GM18868 (cell line): ENCODE results near the gene TCF4.

Experiments used
- ATAC-seq: cut with Tn5 transposase; IDR thresholded peaks from one replicate; pipeline ENCODE4 v1.9.1; 2021; ENCODE audit warnings: mild to moderate bottlenecking, moderate library complexity; ENCODE audit not compliant: unreplicated experiment

TCF4 gene

DNA sequence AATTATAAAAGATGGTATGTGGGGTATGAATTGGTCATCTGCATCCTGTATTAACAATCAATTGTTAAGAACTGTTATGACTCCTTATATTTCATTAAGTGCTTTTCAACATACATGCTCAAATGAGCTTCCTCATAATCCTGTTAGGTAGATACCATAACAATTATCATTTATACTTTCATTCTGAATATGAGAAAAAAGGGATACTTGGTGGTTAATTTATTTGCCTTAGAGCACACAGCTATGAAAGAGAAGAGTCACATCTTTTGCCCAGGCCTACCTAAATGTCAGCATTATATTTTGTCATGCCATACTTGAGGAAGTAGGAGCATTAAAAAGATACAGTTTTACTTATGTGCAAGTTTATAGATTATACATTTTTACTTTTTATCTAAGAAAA, 169.6 kb downstream of the TCF4 start:
- no peak for ATAC-seq

DNA sequence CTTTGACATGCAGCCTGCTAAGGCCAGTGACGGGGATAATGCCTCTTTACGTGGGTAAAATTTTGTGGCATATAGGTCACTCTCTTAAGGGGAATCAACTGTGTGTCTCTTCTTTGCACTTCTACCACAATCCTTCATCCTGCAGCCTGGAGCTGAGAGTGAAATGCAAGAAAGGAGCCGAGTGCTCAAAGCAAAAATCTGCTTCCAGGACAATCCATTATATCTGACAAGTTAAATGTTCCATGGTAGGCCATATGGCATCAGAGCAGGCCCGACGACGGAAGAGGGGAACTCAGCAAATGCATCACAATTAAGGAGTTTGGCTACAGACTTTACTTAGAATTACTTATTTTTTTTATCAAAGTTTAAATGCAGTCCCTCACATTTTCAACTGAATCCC, 171.2 kb downstream of the TCF4 start:
- ATAC-seq, result no peak

DNA sequence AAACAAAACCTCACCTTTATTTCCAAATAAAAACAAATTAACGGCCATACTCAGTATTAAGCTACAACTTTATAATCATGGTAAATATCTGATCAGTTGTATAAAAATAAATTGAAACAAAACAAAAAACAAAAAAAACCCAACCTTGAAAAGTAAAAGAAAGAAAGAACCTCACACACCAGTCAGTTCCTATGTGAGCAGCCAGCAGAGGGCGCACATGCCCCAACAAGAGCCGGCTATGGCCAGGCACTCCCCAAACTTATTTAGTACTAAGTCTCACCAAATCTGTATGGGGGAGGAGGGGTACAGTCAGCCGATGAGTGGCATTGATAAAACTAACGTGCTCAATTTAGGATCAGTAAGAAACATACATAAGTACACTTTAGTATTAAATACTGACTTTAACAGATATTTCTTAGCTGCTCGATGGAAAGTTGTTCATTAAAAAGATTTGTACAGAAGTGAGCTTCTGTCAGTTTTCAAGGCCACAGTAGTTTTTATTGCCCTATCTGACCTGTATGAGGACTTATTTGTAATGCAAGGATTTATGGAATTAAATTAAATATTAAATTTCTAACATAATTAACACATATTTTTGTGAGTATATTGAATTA, 172.6 kb downstream of the TCF4 start:
- peak; percentile 91 for ATAC-seq

DNA sequence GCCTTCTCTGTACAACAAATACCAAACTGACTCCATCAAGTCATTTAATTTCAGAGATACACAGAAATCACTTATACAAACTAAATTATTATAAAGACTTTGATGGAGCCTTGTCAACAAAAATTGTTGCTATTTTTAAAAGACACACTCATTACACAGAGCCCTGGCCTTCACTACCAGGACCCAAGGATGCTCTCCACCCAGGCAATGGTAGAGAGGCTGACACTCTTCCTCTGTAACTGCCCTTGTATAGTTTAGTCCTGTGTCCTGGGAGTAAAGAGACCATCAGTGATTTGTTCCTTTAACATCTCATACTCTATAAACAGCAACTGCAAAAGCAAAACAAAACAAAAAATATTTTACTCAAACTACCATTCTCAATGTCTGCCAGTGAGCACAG, 173.5 kb downstream of the TCF4 start:
- no peak for ATAC-seq

DNA sequence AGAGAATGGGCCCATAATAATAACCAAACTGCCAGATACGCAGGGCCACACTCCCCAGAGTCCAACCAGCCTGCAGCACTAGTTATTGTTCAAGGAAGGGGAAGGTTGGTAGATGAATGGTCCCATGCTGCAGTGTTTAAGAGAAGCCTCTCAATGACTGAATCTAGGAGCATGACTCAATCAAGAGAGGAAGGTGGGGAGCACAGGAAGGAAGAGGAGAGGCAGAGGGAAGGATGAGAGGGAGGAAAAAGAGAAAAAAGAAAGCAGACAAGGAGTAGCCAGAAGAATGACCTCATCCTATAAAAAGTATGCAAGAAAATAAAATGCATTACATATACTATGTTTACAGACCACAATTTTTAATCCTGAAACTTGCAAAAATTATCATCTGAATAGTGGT, 174.5 kb downstream of the TCF4 start:
- no peak for ATAC-seq

DNA sequence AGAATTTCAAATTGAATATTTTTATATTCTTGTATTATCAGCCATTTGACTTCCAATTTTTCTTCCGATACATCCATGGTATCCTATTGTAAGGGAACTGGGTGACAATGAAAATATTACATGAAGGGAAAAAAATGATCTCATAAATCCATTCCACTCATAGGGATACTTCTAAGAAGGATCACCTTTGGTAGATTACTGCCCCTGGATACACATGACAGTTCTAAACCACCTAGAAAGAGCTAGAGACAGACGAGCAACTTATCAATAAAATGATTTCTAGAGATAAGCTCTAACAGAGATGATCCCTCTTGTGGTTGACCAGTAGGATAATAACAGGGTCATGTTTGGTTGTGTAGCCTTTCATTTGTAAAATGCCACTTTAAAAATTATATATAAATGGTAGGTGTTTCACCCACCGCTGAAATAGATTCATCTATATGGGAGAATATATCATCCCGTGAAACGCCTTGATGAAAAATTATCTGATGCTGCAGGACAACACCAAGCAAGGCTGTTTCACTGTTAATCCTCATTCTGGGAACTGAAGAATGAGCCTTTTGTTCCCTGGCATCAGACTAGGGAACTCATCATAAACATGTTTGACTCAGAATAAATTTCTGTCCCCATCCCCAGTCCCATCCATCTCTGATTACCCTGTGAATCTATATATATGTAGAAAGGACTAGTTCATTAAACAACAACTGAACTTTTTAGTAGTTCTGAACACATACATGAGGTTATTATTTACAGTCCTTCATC, 180.0 kb downstream of the TCF4 start:
- ATAC-seq, result no peak

DNA sequence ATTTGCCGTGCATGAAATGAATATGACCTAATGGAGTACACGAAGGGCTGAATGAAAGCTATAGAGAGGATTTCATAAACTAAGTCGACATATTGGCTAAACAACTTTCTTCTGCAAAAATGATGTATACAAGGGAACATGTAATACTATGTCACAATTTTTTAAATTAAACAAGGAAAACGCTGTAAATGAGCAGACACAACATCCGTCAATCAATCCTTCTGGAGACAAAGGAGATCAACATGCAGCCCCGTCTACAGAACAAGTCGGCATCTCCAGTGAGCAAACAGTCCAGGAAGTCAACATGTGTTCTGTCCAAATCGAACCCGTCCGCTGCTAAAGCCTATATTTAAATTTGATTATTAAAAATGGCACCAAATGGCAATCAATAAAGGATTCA, 180.8 kb downstream of the TCF4 start:
- ATAC-seq, result no peak

DNA sequence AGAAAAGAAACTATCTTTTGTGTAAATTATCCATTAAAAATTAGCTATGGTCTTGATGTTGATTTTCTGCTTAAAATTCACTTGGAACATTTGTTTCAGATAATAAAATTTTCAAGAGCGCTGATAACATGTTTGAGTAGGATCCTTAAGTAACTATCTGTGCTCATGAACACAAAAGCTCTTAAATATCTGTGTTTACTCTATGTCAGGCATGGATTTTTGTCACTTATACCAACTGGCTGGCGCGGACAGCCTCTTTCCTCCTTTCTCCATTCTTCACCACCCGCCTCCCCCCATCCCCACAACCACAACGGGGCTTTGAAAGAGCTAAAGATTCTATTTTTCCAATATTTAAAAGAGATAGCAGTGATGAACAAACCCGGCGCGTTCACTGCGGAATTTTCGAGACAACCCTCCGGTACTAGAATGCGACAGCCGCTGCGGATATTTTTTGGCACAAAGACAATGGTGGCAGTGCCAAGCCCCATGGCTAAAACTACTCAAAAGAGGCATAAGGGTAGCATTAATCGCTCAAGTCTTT, 181.5 kb downstream of the TCF4 start:
- no peak for ATAC-seq

DNA sequence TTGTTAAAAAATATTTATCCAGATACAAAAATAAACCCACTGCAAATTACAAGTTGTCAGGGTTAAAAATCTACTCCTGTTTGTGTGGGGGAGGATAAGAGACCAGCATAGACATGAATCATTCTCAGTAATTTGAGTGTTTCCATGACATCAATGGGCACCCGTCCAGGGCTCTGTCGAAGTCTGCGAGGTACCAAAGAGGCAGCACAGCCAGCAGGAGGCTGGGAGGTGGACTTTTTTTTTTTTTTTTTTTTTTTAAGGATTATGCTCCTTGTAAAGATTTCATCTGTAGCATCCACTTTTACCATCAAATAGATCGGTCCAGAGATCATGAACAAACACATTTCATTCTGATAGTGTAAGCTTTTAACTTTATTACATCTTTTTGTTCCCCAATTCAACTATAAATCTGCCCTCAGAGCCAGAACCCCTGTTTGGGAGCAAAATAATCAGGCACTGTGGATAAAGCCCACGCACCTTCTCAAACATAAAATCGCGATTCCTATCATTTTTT, 182.0 kb downstream of the TCF4 start:
- no peak for ATAC-seq

DNA sequence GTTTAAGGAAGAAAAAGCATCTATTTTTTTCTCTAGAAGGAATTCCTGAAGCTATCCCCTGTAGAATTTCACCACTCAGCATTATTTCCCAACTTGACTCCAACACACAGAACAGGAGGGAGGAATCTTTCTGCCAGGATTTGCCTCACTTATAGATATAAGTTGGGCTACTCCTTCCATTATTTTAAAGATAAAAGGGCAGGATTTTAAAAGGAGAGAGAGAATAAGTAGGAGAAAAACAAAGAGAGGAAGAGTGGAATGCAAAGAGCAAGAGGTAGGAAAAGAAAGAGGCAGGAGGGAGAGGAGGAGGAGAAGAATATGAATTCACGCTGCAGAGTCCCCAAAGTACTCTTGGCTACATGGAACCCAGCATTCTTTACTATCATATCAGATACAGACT, 182.5 kb downstream of the TCF4 start:
- no peak for ATAC-seq

DNA sequence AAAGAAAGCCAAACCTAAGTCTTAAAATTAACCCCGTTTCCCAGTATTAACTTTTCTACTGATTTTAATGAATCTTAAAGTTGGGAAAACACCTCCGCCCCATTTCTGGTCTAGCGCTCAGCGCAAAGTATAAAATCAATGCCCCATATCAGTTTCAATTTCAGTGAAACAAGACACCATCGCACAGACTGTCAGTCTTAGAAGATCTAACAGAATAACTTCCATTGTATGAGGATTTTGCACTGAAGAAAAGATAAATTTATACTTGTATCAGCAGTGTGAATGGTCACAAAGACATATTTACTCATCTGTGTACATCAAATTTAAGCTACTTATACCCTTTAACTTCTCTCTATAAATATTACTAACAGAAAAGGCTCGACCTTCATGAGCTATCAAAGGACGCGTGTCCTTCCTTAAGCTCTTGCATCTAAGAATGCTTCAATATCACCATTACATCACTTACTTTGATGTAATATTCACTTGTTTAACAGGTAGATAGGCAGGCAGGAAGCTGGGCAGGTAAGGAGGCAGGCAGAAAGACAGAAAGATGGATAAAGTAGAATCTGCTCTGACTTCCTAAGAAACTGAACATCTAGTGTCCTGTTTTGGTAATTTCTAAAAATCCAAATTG, 183.0 kb downstream of the TCF4 start:
- no peak for ATAC-seq

DNA sequence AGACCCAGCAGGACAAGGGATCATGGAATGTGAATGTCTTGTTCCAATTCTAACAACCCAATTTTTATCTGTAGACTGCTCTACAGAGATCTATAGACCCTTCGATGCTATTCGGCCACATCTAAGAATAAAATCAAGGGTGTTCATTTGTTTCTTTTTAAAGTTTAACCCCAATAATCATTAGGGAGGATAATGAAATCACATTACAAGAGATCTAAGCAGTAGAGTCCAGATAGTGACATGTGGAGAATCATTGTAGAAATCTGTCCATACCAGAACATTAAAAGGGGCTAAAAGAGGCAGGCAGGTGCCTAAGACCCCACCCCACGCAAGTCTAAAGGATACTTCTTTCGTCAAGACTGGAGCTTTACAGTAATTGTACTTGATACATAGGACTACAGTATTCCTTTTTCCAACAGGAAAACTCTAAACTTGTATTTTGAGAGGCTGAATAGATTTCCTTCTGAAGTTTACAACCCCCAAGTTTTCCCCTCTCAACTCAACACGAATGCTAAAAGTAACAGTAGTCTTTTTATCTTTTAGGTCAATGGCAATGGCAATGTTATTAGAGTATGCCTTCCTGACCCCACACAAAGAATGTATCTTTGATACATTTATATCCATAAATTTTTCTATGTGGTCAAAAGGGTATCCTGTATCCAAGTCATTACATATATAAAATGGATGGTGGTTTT, 183.7 kb downstream of the TCF4 start:
- no peak for ATAC-seq

DNA sequence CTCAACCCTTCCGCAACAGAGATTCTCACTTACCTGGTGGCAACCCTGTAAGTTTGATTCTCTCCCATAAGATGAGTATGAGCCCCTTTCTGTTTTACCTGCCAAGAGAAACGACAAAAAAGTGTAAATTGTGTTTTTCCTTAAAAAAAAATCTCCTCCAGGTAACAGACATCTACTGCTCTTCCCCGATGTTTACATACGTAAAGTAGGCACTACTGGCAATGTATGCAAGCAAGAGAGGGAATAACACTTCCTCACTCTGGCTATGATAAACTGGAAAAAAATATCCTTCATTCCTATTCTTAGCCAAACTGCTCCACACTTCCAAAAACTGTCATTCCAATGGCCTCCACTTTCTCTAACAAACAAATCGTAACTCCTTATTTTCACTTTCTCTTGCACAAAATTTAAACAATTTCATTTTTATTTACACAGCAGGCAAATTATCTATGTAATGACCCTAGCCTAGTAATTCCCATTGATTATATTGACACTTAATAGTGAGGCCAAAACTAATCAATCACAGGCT, 184.5 kb downstream of the TCF4 start:
- ATAC-seq, result no peak

DNA sequence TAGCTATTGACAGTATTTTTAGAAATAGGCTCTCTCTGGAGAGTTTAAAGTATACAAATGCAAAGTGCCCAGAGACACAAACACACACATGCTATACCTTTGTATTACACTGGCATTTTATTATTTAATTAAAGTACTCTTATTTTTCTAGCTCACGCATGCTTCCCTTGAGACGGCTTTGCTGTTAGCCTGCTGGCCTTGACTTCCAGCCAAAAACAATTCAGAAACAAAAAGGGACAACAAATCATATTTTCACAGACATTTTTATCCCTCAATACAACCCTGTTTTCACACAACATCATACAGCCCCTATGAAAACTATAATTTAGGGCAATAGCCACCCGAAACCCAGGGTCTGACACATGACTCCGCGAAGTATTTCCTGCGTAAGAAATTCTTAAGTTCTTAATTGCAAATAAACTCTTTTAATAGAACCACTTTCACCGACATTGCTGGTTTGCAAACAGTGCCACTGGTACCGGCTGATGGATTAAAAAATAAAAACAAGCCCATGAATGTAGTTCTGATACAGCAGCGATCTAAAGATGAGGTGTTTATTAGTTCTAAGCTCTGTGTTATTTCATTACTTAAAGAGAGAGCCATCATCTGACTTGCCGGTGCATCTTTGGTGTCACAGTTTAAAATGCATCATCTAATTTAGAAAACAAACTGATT, 185.1 kb downstream of the TCF4 start:
- no peak for ATAC-seq

DNA sequence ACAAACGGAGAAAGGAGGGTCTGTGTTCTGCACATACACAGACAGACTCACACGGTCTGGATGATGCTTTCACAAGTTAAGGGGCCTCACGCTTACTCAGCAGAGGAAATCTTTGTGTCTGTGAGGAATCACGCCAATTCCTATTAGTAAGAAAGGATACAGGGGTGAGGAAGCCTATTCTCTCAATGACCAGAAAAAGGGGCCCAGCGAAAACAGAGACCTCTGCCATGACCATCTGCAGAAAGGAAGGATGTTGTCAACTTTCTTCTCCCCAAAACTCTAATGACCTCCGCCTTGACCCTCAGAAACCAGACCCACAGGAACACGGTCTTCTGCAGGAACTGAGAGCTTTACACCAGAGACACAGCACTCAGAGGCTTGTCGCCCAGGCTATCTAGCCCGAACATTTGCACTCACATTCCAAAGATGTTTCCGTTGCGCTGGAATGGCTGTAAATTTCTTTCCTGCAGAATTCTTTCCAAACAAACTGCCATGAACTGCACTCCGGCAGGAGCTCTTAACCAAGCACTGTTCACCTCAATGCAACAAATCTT, 186.3 kb downstream of the TCF4 start:
- no peak for ATAC-seq

DNA sequence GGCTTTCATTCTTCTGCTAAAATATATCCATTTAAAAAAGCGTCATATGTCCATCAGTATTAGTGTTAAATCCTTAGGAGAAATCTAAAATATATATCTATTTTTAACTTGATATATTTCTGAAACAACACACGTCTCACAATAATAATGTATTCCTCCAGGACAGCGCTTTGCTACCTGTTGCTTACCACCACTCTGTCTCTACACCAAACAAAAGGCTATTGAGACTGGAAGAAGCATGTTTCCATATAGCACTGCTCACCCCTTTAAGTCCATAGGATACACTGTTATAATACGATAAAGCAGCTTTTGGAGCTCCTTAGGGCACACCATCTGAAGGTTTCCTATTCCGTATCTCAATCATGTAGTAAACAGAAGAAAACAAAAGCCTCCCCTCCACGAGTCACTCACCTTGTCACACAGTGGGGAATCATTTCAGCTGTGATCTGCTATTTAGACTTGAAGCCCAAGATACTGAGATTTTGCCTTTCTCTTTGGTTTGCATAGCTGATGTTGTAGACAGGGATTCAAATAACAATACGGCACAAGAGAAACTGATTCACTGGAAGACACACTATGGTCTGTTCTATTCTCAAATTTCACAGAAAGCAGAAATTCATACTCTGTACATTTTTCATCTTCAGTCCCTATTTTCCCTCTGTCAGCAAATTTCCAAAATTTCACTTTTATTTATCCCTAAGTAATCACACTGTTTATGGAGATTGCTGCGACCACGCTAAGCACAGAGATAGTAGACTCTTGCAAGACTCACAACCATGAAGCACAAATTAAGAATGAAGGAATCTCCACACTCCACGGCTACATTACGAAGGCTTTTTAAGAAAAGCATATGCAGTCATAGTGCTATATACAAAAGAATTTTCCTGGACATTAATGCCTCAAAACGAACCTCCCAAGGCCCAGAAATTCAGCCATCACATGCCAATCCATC, 187.1 kb downstream of the TCF4 start:
- no peak for ATAC-seq

DNA sequence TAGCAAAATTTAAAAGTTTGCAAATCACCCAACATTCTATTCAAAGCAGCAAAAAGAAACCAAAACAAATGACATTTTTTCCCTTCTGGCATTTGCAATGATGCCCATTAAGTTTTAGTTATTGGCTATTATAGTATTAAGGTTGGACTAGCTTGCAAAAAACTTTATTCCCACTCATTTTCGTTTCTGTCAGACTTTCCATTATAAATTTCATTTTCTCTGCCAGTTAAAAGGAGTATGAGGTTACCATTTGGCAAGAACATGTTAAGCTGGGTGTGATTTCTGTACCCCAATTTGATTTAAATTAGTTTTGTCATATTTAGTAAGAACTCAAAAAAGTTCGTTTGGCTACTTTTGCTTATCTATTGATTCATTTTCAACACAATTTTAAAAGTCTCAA, 187.9 kb downstream of the TCF4 start:
- ATAC-seq, result no peak

DNA sequence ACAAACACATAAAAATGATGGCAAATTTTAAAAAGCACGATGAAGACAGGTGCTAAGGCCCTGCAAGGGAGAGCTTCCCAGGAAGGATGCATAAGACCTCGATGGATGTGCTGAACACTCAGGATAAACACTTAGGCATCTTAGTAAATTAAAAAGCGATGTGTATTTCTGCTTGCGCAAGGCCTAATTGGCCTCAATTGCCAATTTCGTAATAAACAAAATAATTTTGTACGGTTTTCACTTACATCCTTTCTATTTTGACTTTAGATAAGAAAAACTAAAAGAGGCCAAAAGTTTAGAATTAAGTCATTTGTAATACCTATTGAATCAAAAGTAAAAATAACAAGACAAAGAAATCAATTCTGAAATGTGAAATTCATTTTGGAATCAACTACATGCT, 189.1 kb downstream of the TCF4 start:
- ATAC-seq, result no peak

DNA sequence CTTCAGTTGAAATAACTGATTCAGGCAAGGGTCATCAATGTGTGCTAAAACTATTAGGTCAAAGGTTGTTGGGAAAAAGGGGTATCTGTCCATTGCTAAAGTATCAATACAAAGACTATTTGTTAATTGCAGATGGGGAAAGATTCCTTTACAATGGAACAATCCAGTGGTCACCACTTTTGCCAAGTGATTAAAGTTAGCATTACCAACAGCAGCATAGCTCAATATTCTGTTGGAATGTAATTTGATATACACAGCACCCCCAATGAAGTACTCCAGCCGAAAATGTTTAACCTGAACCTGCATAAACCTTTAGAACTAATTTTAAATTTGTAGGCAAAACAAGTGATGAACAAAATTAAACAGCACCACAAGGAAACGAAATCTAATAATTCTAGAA, 191.0 kb downstream of the TCF4 start:
- ATAC-seq, result no peak
